Pancreas (tissue), 10 donors: Measurements from ENCODE around the gene ITLN1. TPM values are rescaled to one million over a fixed set of nuclear protein-coding genes. Genes with fewer than 3 reads are reported as not detected.
A peak's percentile ranks its signal among the peaks of the same experiment; 100 is the strongest.
"Not testable (repeated sequence)": the region's sequence is repeated elsewhere in the genome, so short reads cannot be mapped to it uniquely, and the experiment has no call there.

Source experiments
- ATAC-seq, 4 donors: fragments of 200-7000 bp; cut with Tn5 transposase; one replicate each; pipeline versions ENCODE4 v1.8.0 to v1.9.1; 2020; ENCODE audit warnings: mild to moderate bottlenecking in 4 of 4, moderate library complexity in 4 of 4
- DNase-seq, 6 donors: peaks; one replicate each; pipeline ENCODE4 v3.0.0-alpha.2; 2020
- FAIRE-seq: peaks from 2 replicates; lab custom pipeline; 2012; peaks lifted over from hg19 to GRCh38; lab: Jason Lieb, UNC
- H3K27ac ChIP-seq, 4 donors: fragments of 200-600 bp; sonication (generic); 1 replicate in 3 of 4; 2 replicates in 1 of 4; pipeline versions ENCODE4 v1.5.0 to v1.8.0; 2020
- H3K27me3 ChIP-seq, 4 donors: fragments of 200-600 bp; one replicate each; pipeline ENCODE4 v1.8.0; 2021
- H3K36me3 ChIP-seq, 3 donors: fragments of 200-600 bp; sonication (generic) in 1 of 3; one replicate each; pipeline versions ENCODE4 v1.5.0 to v1.8.0; 2020 to 2021
- H3K4me1 ChIP-seq, 3 donors: fragments of 200-600 bp; one replicate each; pipeline ENCODE4 v1.8.0; 2021
- H3K4me3 ChIP-seq, 4 donors: fragments of 200-600 bp; sonication (generic) in 2 of 4; one replicate each; pipeline versions ENCODE4 v1.5.0 to v1.8.0; 2020 to 2021
- H3K9me3 ChIP-seq, 4 donors: fragments of 200-600 bp; one replicate each; pipeline ENCODE4 v1.8.0; 2021
- WGBS, 2 donors: extraction: QIAGEN DNeasy Blood & Tissue Kit; methylation state at CpG; one replicate each; pipeline ENCODE4 v1.1.7; 2013; 5-methylcytosine and 5-hydroxymethylcytosine counted together
- intact Hi-C, 3 donors: fragments of 100-400 bp; cut with DNase I; formaldehyde crosslinking; loops; one replicate each; pipeline versions ENCODE4 v1.11.1 to v1.14.2; 2022
- polyA plus RNA-seq, 2 donors: library from polyadenylated mRNA; stranded (reverse); fragments of 200-250 nt; gene quantifications; one replicate each; pipeline ENCODE4 v1.2.3, GENCODE V29; 2013
- total RNA-seq, 6 donors: library from RNA; stranded (reverse); fragmentation: NEBNext Ultra II Directional in 4 of 6; extraction: Animal tissue kit (Norgen Biotek cat#: 25700) in 4 of 6; gene quantifications; one replicate each; pipeline versions ENCODE4 v1.2.1 to v1.2.4, GENCODE V29; 2021 to 2023
- TF ChIP-seq, protein P1 (sequence below), 4 donors: fragments of 200-600 bp; sonication (generic) in 3 of 4; IDR thresholded peaks; one replicate each; pipeline versions ENCODE4 v1.5.0 to v1.8.0; 2021; ENCODE audit warnings: antibody characterized with exemption in 4 of 4
- donor health status: healthy with polysubstance abuse.
- donor health status: DM: no; HTN: no; CAD: no; lungs with moderate emphysema.
- donor health status: DM: no; HTN: no; CAD: no.
- donor health status: control.
- donor health status: control.
- donor health status: Bipolar disorder and iron deficiency.
- donor health status: DM: yes; HTN: yes; CAD: no.
- donor health status: DM: no; HTN: no; CAD: no.
- donor health status: DM: no; HTN: no; CAD: no.
- donor health status: DM: yes; HTN: yes; CAD: no.

ITLN1 gene
- total RNA-seq: under 1 TPM in 4 of 6 donors, not detected in 2; 0.19 to 0.51 (median 0.27) TPM
- 10 to 100 TPM in 1 of 2 donors, under 1 TPM in 1; 0.12 to 15.1 TPM for polyA plus RNA-seq

- H3K36me3 ChIP-seq: no peaks in the 10 kb centered on the region
- no peaks in the 10 kb centered on the region for H3K4me1 ChIP-seq
- H3K9me3 ChIP-seq: no peaks in the 10 kb centered on the region
- intact Hi-C loops: no loop called here
- DNase-seq (no peak), FAIRE-seq (no peak), ATAC-seq (no peak)
- TF ChIP-seq, protein P1, sequence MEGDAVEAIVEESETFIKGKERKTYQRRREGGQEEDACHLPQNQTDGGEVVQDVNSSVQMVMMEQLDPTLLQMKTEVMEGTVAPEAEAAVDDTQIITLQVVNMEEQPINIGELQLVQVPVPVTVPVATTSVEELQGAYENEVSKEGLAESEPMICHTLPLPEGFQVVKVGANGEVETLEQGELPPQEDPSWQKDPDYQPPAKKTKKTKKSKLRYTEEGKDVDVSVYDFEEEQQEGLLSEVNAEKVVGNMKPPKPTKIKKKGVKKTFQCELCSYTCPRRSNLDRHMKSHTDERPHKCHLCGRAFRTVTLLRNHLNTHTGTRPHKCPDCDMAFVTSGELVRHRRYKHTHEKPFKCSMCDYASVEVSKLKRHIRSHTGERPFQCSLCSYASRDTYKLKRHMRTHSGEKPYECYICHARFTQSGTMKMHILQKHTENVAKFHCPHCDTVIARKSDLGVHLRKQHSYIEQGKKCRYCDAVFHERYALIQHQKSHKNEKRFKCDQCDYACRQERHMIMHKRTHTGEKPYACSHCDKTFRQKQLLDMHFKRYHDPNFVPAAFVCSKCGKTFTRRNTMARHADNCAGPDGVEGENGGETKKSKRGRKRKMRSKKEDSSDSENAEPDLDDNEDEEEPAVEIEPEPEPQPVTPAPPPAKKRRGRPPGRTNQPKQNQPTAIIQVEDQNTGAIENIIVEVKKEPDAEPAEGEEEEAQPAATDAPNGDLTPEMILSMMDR (IDR thresholded peaks at IDR 0.05): no peak
- WGBS, 2 donors: 59 to 60% methylated on average over 5 of the region's 5 CpGs
- no peaks in the 10 kb centered on the region for H3K27me3 ChIP-seq
- H3K27ac ChIP-seq: no peak within 1 kb of the TSS
- no peak within 1 kb of the TSS for H3K4me3 ChIP-seq
Measured at GRCh38 chr1:160885042-160885441, at the start of gene ITLN1. TSS of gene ITLN1 (minus strand) at chr1:160885180. CDS start at chr1:160884877, 303 bp downstream.

DNA sequence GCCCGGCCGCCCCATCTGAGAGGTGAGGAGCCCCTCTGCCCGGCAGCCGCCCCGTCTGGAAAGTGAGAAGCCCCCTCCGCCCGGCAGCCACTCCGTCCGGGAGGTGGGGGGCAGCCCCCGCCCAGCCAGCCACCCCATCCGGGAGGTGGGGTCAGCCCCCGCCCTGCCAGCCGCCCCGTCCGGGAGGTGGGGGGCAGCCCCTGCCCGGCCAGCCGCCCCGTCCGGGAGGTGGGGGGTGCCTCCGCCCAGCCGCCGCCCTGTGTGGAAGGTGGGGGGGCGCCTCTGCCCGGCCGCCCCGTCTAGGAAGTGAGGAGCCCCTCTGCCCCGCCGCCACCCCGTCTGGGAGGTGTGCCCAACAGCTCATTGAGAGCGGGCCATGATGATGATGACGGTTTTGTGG, 48.3 kb upstream of the ITLN1 start:
- 88 to 92% methylated on average over 23 to 31 of the region's 31 CpGs for WGBS, 2 donors
- ATAC-seq, H3K36me3 ChIP-seq, H3K27me3 ChIP-seq, FAIRE-seq, H3K27ac ChIP-seq, intact Hi-C loops, H3K4me1 ChIP-seq, H3K9me3 ChIP-seq, DNase-seq, H3K4me3 ChIP-seq: not testable (repeated sequence)

DNA sequence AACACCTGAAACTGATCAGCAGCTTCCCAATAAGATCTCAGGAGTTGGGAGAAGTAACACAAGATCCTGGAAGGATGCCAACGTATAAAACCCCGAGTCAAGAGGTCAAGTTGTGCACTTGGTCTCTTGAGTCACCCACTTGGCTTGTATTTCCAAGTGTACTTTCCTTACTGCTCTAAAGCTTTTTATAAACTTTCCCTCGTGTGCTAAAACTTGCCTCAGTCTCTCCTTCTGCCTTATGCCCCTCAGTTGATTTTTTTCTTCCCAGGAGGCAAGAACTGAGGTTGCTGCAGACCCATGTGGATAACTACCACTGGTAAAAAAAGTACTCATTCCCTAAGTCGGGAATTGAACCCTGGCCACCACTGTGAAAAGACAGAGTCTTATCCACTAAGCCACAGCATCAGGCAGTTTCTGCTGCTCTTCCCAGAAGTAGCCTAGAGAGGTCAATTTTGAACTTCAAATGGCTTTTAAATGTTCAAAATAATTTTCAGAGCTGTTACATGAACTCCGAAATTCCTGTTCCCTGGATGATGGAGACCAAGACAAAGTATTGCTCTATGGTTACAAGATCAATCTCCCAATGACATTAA, 40.8 kb upstream of the ITLN1 start:
- 45 to 51% methylated on average over 5 of the region's 5 CpGs for WGBS, 2 donors
- H3K36me3 ChIP-seq: no peaks in the 10 kb centered on the region
- H3K27ac ChIP-seq: peak overlapping the region in 1 of 4 donors; percentile 5
- DNase-seq: no peak
- H3K9me3 ChIP-seq: no peaks in the 10 kb centered on the region
- TF ChIP-seq, protein P1 (IDR thresholded peaks at IDR 0.05): no peak
- intact Hi-C loops: no loop called here
- peak in 2 of 4 donors; percentile 36 to 41 for ATAC-seq
- no peaks in the 10 kb centered on the region for H3K27me3 ChIP-seq
- H3K4me3 ChIP-seq: no peak overlapping the region
- peaks cover 0 to 4% (median 0%) of the 10 kb centered on the region in 3 donors for H3K4me1 ChIP-seq
- FAIRE-seq: no peak

- no peak for FAIRE-seq
- 55 to 57% methylated on average over 7 of the region's 7 CpGs for WGBS, 2 donors
- intact Hi-C loops: no loop called here
Measured at GRCh38 chr1:160924791-160925651, 40.0 kb upstream of the ITLN1 start.

DNA sequence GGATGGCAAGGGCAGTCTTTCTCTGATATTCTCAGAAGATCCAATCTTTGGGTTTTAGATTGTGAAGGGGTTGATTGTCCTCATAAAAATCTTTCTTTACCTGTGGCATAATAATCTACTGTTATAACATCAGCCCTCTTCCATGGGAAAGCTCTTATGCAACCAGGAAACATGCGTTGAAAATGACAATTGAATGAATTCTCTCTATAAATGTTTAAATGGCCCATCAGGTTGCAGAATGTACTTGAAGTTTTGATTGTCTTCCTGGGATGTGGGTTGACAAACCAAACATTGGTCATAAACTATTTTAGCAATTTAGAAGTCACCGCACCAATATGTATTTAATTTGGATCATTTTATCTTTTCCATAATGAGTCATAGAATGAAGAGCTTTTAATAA, 31.7 kb upstream of the ITLN1 start:
- ATAC-seq: no peak
- Histone ChIP-seq H3K4me3 (no peak overlapping the region), H3K27ac (no peak overlapping the region), H3K36me3 (no peaks in the 10 kb centered on the region), H3K4me1 (peaks cover 0 to 3% (median 0%) of the 10 kb centered on the region in 3 donors), H3K27me3 (no peaks in the 10 kb centered on the region), H3K9me3 (no peaks in the 10 kb centered on the region)
- FAIRE-seq: no peak
- intact Hi-C loops: no loop called here
- DNase-seq: no peak
- 71 to 75% methylated on average over 2 of the region's 2 CpGs for WGBS, 2 donors
- TF ChIP-seq, protein P1 (IDR thresholded peaks at IDR 0.05): no peak

More at GRCh38 chr1:160924791-160925651, 40.0 kb upstream of the ITLN1 start:
- Histone ChIP-seq H3K36me3 (no peaks in the 10 kb centered on the region), H3K4me3 (no peak overlapping the region), H3K9me3 (no peaks in the 10 kb centered on the region), H3K27me3 (no peaks in the 10 kb centered on the region), H3K27ac (peak overlapping the region in 1 of 4 donors; percentile 5), H3K4me1 (peaks cover 0 to 4% (median 0%) of the 10 kb centered on the region in 3 donors)
- DNase-seq (peak in 2 of 6 donors; percentile 20 to 54), ATAC-seq (peak; percentile 67 to 78 (median 70))
- TF ChIP-seq, protein P1 (IDR thresholded peaks at IDR 0.05): no peak

- FAIRE-seq, intact Hi-C loops, H3K4me3 ChIP-seq, H3K9me3 ChIP-seq, H3K4me1 ChIP-seq, H3K27me3 ChIP-seq, H3K27ac ChIP-seq, H3K36me3 ChIP-seq, ATAC-seq: not testable (repeated sequence)
- 61 to 64% methylated on average over 6 of the region's 6 CpGs for WGBS, 2 donors
- DNase-seq: peak in 1 of 6 donors; percentile 9
Measured at GRCh38 chr1:160913229-160913628, 28.2 kb upstream of the ITLN1 start.
